ENCODE results near the gene SELENOH. TPM values are rescaled to one million over a fixed set of nuclear protein-coding genes. Genes with fewer than 3 reads are reported as not detected.

The SELENOH gene
- total RNA-seq, 1 experiment from 2014 or later: 112 TPM

DNA sequence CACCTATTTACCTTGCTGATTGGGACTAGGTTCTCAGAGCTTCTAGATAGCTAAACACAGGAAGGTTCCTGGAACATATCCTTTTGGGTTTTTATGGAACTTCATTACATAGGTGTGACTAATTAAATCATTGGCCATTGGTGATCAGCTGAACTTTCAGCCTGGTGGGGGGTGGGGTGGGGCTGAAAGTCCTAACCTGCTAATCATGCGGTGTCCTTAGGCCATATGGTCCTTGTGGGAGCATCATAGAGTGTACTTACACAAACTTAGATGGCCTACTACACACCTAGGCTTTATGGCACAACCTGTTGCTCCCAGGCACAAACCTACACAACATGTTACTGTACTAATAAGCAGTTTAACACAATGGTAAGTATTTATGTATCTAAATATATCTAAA, 8.6 kb upstream of the SELENOH start:
- no peaks in the 10 kb centered on the region for H3K27me3 ChIP-seq (ENCODE audit: control insufficient read depth, insufficient read depth, low read length)
- POLR2A ChIA-PET: no interaction called here
- peaks cover 4% of the 10 kb centered on the region; the same call in 1 of the 2 replicates for H3K36me3 ChIP-seq (ENCODE audit: control insufficient read depth, insufficient read depth, low read length)
- no peak overlapping the region for H3K4me3 ChIP-seq (ENCODE audit: low read depth in 2 of 2, low read length in 2 of 2)
- CTCF ChIA-PET: no interaction called here
- no TSS peak for BruUV-seq (replicated peaks)
- intact Hi-C loops (cut with micrococcal nuclease; ENCODE audit: unreplicated experiment): no loop called here
- H3K4me1 ChIP-seq (ENCODE audit: control insufficient read depth, insufficient read depth, low read length): no peaks in the 10 kb centered on the region; the same call in 1 of the 2 replicates
- in situ Hi-C loops (cut with HindIII; ENCODE audit: low pct_unique_long_range_greater_than_20kb, low sequenced_read_pairs): no loop called here
- ATAC-seq (no peak), DNase-seq (ENCODE audit: low read depth, low spot score) (no peak)
- no peak for TF ChIP-seq TCF7L2 (IDR thresholded peaks at IDR 0.05; ENCODE audit: low read depth, low read length)
- TF ChIP-seq SIN3A (IDR thresholded peaks at IDR 0.05; ENCODE audit: borderline replicate concordance, insufficient read depth, low read depth, low read length): no peak
- TF ChIP-seq, protein P1, sequence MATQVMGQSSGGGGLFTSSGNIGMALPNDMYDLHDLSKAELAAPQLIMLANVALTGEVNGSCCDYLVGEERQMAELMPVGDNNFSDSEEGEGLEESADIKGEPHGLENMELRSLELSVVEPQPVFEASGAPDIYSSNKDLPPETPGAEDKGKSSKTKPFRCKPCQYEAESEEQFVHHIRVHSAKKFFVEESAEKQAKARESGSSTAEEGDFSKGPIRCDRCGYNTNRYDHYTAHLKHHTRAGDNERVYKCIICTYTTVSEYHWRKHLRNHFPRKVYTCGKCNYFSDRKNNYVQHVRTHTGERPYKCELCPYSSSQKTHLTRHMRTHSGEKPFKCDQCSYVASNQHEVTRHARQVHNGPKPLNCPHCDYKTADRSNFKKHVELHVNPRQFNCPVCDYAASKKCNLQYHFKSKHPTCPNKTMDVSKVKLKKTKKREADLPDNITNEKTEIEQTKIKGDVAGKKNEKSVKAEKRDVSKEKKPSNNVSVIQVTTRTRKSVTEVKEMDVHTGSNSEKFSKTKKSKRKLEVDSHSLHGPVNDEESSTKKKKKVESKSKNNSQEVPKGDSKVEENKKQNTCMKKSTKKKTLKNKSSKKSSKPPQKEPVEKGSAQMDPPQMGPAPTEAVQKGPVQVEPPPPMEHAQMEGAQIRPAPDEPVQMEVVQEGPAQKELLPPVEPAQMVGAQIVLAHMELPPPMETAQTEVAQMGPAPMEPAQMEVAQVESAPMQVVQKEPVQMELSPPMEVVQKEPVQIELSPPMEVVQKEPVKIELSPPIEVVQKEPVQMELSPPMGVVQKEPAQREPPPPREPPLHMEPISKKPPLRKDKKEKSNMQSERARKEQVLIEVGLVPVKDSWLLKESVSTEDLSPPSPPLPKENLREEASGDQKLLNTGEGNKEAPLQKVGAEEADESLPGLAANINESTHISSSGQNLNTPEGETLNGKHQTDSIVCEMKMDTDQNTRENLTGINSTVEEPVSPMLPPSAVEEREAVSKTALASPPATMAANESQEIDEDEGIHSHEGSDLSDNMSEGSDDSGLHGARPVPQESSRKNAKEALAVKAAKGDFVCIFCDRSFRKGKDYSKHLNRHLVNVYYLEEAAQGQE (IDR thresholded peaks at IDR 0.05; ENCODE audit: insufficient read depth in 1 of 2, low read depth in 2 of 2, low read length in 1 of 2): no peak
- TF ChIP-seq, protein P2, sequence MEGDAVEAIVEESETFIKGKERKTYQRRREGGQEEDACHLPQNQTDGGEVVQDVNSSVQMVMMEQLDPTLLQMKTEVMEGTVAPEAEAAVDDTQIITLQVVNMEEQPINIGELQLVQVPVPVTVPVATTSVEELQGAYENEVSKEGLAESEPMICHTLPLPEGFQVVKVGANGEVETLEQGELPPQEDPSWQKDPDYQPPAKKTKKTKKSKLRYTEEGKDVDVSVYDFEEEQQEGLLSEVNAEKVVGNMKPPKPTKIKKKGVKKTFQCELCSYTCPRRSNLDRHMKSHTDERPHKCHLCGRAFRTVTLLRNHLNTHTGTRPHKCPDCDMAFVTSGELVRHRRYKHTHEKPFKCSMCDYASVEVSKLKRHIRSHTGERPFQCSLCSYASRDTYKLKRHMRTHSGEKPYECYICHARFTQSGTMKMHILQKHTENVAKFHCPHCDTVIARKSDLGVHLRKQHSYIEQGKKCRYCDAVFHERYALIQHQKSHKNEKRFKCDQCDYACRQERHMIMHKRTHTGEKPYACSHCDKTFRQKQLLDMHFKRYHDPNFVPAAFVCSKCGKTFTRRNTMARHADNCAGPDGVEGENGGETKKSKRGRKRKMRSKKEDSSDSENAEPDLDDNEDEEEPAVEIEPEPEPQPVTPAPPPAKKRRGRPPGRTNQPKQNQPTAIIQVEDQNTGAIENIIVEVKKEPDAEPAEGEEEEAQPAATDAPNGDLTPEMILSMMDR (IDR thresholded peaks at IDR 0.05): no peak
- no peak for TF ChIP-seq POLR2AphosphoS5 (IDR thresholded peaks at IDR 0.05; ENCODE audit: low read depth, low read length)
- no peak overlapping the region for H3K27ac ChIP-seq (ENCODE audit: low read length)
- no peaks in the 10 kb centered on the region for H3K9me3 ChIP-seq (ENCODE audit: control insufficient read depth, insufficient read depth, low read depth, low read length)

DNA sequence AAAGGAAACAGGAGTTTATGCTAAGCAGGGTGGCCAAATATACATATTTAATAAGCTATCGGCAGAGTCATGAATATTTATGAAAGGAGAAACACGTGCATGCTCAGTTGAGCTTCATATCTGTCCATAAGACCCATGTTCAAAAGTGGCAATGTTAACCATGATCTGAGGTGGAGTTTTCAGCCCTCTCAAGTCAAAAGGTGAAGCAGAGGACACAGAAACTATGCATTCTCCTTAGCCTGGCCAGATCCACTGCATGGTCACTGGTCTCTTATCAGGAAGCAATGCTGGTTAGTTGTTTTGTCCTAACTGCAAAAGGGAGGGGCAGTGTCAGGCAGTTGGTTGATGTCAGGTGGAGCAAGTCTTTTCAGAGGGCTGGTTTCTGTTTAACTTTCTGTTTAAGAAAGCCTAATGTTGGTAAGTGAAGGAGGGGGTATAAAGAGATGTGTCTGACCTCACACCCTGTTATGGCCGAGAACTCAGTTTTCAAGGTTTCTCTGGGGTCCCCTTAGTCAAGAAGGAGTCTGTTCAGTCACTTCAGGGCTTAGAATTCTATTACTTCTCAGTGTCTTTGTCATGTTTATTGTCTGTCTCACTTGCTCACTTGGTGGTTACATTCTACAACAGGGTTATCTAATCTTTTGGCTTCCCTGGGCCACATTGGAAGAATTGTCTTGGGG, 5.5 kb upstream of the SELENOH start:
- in situ Hi-C loops (cut with HindIII; ENCODE audit: low pct_unique_long_range_greater_than_20kb, low sequenced_read_pairs): no loop called here
- no TSS peak for BruUV-seq (replicated peaks)
- TF ChIP-seq, protein P1 (IDR thresholded peaks at IDR 0.05; ENCODE audit: insufficient read depth in 1 of 2, low read depth in 2 of 2, low read length in 1 of 2): no peak
- TF ChIP-seq SIN3A (IDR thresholded peaks at IDR 0.05; ENCODE audit: borderline replicate concordance, insufficient read depth, low read depth, low read length) (no peak), TCF7L2 (IDR thresholded peaks at IDR 0.05; ENCODE audit: low read depth, low read length) (no peak), POLR2AphosphoS5 (IDR thresholded peaks at IDR 0.05; ENCODE audit: low read depth, low read length) (no peak)
- TF ChIP-seq, protein P2 (IDR thresholded peaks at IDR 0.05): no peak
- Histone ChIP-seq H3K4me1 (ENCODE audit: control insufficient read depth, insufficient read depth, low read length) (peaks cover 2% of the 10 kb centered on the region), H3K4me3 (ENCODE audit: low read depth in 2 of 2, low read length in 2 of 2) (no peak overlapping the region), H3K27me3 (ENCODE audit: control insufficient read depth, insufficient read depth, low read length) (no peaks in the 10 kb centered on the region), H3K9me3 (ENCODE audit: control insufficient read depth, insufficient read depth, low read depth, low read length) (no peaks in the 10 kb centered on the region), H3K27ac (ENCODE audit: low read length) (no peak overlapping the region), H3K36me3 (ENCODE audit: control insufficient read depth, insufficient read depth, low read length) (peaks cover 10% of the 10 kb centered on the region)
- ChIA-PET POLR2A (interaction anchor here (0.6 kb wide), 1 partner anchor 32 kb away, joined by 4 read pairs; no protein-coding TSS in a partner anchor), CTCF (no interaction called here)
- ATAC-seq: no peak
- no peak for DNase-seq (ENCODE audit: low read depth, low spot score)
- intact Hi-C loops (cut with micrococcal nuclease; ENCODE audit: unreplicated experiment): no loop called here
